ENCODE results near the gene DSG3. TPM values are rescaled to one million over a fixed set of nuclear protein-coding genes. Genes with fewer than 3 reads are reported as not detected.
A peak's percentile ranks its signal among the peaks of the same experiment; 100 is the strongest.

The DSG3 gene
- polyA plus RNA-seq, 1 donor (not counting 4 experiments of a cell fraction or from before 2014, with no cell fraction given), result 259 TPM

DNA sequence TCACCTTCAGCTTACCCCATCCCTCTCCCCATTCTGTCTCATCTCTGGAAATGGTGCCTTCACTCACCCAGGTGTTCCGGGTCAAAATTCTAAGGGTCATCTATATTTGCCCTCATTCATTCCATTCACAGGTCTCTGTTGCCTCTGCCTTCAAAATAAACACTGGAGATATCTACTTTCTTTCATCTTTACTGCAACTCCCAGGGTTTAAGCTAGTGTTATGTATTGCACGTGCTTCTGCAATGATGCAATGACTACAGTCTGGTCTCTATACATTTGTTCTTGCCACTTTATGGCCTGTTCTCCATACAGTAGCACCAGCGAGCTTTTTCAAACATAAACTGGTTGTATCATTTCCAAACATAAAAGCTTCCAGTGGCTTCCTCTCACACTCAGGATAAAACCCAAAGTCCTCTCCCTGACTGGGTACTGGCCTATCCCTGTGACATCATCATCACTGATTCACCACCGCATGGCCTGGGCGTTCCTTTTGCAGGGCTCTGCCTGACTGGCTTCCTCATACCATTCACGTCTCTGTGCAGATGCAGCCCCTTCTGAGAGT is 64.7 kb downstream of the DSG3 start:
- FAIRE-seq, result peak; percentile 99

DNA sequence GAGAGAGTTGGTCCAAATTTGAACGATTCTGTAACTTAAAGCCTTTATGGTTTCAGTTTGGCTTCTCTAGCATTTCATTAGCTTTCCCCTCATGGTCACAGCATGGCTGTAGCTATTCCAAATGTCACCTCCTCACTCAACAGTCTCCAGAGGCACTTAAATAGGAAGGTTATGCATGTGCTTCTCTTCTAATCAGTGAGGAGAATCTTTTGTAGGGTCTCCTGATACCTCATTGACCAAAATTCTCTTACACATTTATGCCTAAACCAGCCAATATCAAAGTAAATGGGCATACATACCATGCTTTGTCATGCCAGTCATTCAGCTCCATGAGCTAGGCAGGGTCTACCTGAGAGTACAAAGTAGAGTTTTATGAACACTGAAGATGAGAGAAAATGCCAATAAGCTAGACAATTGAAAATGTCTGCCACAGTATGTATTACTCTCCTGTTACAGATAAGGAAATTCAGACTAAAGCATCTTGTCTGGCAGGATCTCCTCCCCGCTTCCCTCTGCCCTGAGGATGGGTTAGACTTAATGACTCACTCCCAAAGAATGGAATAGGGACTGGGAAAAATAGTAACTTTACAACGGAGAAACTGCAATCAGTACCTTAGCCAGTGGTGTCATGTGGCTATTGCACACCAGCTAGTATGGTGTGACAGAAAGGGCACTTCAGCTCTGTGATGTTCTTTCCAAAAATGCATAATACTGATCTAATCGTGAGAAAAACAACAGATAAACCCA is 65.8 kb downstream of the DSG3 start:
- Histone ChIP-seq H3K9ac (ENCODE audit: control insufficient read depth, extremely low read depth, insufficient read depth, low read length) (peak overlapping the region; percentile 57), H3K36me3 (ENCODE audit: control insufficient read depth in 2 of 2, extremely low read depth in 1 of 2, insufficient read depth in 2 of 2, low read length in 2 of 2) (peaks cover 3% of the 10 kb centered on the region in 2 experiments), H4K20me1 (ENCODE audit: control insufficient read depth, extremely low read depth, insufficient read depth, low read length) (peaks cover 3% of the 10 kb centered on the region), H3K27ac (ENCODE audit: control insufficient read depth, insufficient read depth, low read length) (peak overlapping the region; percentile 78), H3K9me1 (ENCODE audit: control insufficient read depth, extremely low read depth, insufficient read depth, low read length) (no peaks in the 10 kb centered on the region), H3K79me2 (ENCODE audit: control insufficient read depth, insufficient read depth, low read length) (peaks cover 75% of the 10 kb centered on the region), H3K4me3 (ENCODE audit: control insufficient read depth in 2 of 3, extremely low read depth in 1 of 3, insufficient read depth in 2 of 3, low read depth in 1 of 3, low read length in 3 of 3) (peak overlapping the region in 2 of 3 experiments; percentile 5 to 15), H2AFZ (ENCODE audit: control insufficient read depth, low read length) (no peak overlapping the region), H3K4me2 (ENCODE audit: control insufficient read depth, extremely low read depth, insufficient read depth, low read depth, low read length) (peak overlapping the region; percentile 74), H3K4me1 (ENCODE audit: control insufficient read depth, extremely low read depth, insufficient read depth, low read length) (peaks cover 52% of the 10 kb centered on the region), H3K27me3 (ENCODE audit: control insufficient read depth, extremely low read depth, insufficient read depth, low read length) (no peaks in the 10 kb centered on the region), H3K9me3 (ENCODE audit: control insufficient read depth, low read depth, low read length) (no peaks in the 10 kb centered on the region)
- no peak for TF ChIP-seq EZH2 (IDR thresholded peaks at IDR 0.05; ENCODE audit: low read length)
- TF ChIP-seq, protein P1, sequence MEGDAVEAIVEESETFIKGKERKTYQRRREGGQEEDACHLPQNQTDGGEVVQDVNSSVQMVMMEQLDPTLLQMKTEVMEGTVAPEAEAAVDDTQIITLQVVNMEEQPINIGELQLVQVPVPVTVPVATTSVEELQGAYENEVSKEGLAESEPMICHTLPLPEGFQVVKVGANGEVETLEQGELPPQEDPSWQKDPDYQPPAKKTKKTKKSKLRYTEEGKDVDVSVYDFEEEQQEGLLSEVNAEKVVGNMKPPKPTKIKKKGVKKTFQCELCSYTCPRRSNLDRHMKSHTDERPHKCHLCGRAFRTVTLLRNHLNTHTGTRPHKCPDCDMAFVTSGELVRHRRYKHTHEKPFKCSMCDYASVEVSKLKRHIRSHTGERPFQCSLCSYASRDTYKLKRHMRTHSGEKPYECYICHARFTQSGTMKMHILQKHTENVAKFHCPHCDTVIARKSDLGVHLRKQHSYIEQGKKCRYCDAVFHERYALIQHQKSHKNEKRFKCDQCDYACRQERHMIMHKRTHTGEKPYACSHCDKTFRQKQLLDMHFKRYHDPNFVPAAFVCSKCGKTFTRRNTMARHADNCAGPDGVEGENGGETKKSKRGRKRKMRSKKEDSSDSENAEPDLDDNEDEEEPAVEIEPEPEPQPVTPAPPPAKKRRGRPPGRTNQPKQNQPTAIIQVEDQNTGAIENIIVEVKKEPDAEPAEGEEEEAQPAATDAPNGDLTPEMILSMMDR (optimal IDR thresholded peaks at IDR 0.05 in 1 of 3, IDR thresholded peaks at IDR 0.05 in 1 of 3, conservative IDR thresholded peaks at IDR 0.05 in 1 of 3; ENCODE audit: extremely low read depth in 1 of 3, insufficient read depth in 2 of 3, low read length in 3 of 3), result no peak
- FAIRE-seq (peak; percentile 98), DNase-seq (ENCODE audit: low read depth, low spot score) (peak; percentile 79)
- dilution Hi-C loops (cut with MboI; ENCODE audit: extremely low pct_ligation_motif_present, low sequenced_read_pairs), result no loop called here

More for the DNA sequence above, 64.7 kb downstream of the DSG3 start:
- Histone ChIP-seq H4K20me1 (ENCODE audit: control insufficient read depth, extremely low read depth, insufficient read depth, low read length) (peaks cover 3% of the 10 kb centered on the region), H3K27ac (ENCODE audit: control insufficient read depth, insufficient read depth, low read length) (peak overlapping the region; percentile 78), H3K9me1 (ENCODE audit: control insufficient read depth, extremely low read depth, insufficient read depth, low read length) (no peaks in the 10 kb centered on the region), H3K9ac (ENCODE audit: control insufficient read depth, extremely low read depth, insufficient read depth, low read length) (peak overlapping the region; percentile 58), H3K79me2 (ENCODE audit: control insufficient read depth, insufficient read depth, low read length) (peaks cover 68% of the 10 kb centered on the region), H2AFZ (ENCODE audit: control insufficient read depth, low read length) (no peak overlapping the region), H3K27me3 (ENCODE audit: control insufficient read depth, extremely low read depth, insufficient read depth, low read length) (no peaks in the 10 kb centered on the region), H3K4me3 (ENCODE audit: control insufficient read depth in 2 of 3, extremely low read depth in 1 of 3, insufficient read depth in 2 of 3, low read depth in 1 of 3, low read length in 3 of 3) (no peak overlapping the region), H3K4me2 (ENCODE audit: control insufficient read depth, extremely low read depth, insufficient read depth, low read depth, low read length) (peak overlapping the region; percentile 74), H3K4me1 (ENCODE audit: control insufficient read depth, extremely low read depth, insufficient read depth, low read length) (peaks cover 52% of the 10 kb centered on the region), H3K9me3 (ENCODE audit: control insufficient read depth, low read depth, low read length) (no peaks in the 10 kb centered on the region), H3K36me3 (ENCODE audit: control insufficient read depth in 2 of 2, extremely low read depth in 1 of 2, insufficient read depth in 2 of 2, low read length in 2 of 2) (peaks cover 0 to 3% of the 10 kb centered on the region in 2 experiments)
- no peak for TF ChIP-seq EZH2 (IDR thresholded peaks at IDR 0.05; ENCODE audit: low read length)
- TF ChIP-seq, protein P1 (optimal IDR thresholded peaks at IDR 0.05 in 1 of 3, IDR thresholded peaks at IDR 0.05 in 1 of 3, conservative IDR thresholded peaks at IDR 0.05 in 1 of 3; ENCODE audit: extremely low read depth in 1 of 3, insufficient read depth in 2 of 3, low read length in 3 of 3), result no peak
- peak; percentile 57 for DNase-seq (ENCODE audit: low read depth, low spot score)
- dilution Hi-C loops (cut with MboI; ENCODE audit: extremely low pct_ligation_motif_present, low sequenced_read_pairs), result no loop called here
